H9 (cell line): Measurements from ENCODE around the gene SH3GL2. TPM values are rescaled to one million over a fixed set of nuclear protein-coding genes. Genes with fewer than 3 reads are reported as not detected.
"Not testable (repeated sequence)": the region's sequence is repeated elsewhere in the genome, so short reads cannot be mapped to it uniquely, and the experiment has no call there.

Experiments
- DNase-seq: peaks from one replicate; pipeline ENCODE4 v3.0.0-alpha.2; 2017
- H2AFZ ChIP-seq: one replicate; pipeline ENCODE4 v1.6.1; 2013; ENCODE audit warnings: mild to moderate bottlenecking, low read length, control low read depth, moderate library complexity
- H2AK5ac ChIP-seq: 2 replicates; pipeline ENCODE4 v1.6.1; 2013; ENCODE audit warnings: low read length, control low read depth, mixed read lengths; ENCODE audit not compliant: insufficient read length
- H2BK120ac ChIP-seq: one replicate; pipeline ENCODE4 v1.6.1; 2013; ENCODE audit warnings: low read depth, mild to moderate bottlenecking, low read length, control low read depth, inconsistent platforms; ENCODE audit not compliant: poor library complexity, severe bottlenecking
- H2BK12ac ChIP-seq: 2 replicates; pipeline ENCODE4 v1.6.1; 2013; ENCODE audit warnings: low read length, control low read depth, mixed read lengths, low read depth; ENCODE audit not compliant: insufficient read length
- H2BK15ac ChIP-seq: 2 replicates; pipeline ENCODE4 v1.6.1; 2013; ENCODE audit warnings: low read depth, low read length, control low read depth
- H2BK20ac ChIP-seq: one replicate; pipeline ENCODE4 v1.6.1; 2013; ENCODE audit warnings: low read depth, mild to moderate bottlenecking, low read length, control low read depth, inconsistent platforms; ENCODE audit not compliant: poor library complexity, severe bottlenecking
- H2BK5ac ChIP-seq: 2 replicates; pipeline ENCODE4 v1.6.1; 2013; ENCODE audit warnings: low read length, control low read depth, mixed read lengths; ENCODE audit not compliant: insufficient read length
- H3K14ac ChIP-seq: 2 replicates; pipeline ENCODE4 v1.6.1; 2013; ENCODE audit warnings: low read length, control low read depth; ENCODE audit not compliant: insufficient read depth
- H3K18ac ChIP-seq: 2 replicates; pipeline ENCODE4 v1.6.1; 2013; ENCODE audit warnings: low read depth, mild to moderate bottlenecking, mixed read lengths, low read length, control low read depth; ENCODE audit not compliant: insufficient read length
- H3K23ac ChIP-seq: 2 replicates; pipeline ENCODE4 v1.6.1; 2013; ENCODE audit warnings: low read length, control low read depth, mixed read lengths, low read depth; ENCODE audit not compliant: insufficient read length
- H3K23me2 ChIP-seq: 2 replicates; pipeline ENCODE4 v1.6.1; 2013; ENCODE audit warnings: low read depth, mild to moderate bottlenecking, mixed read lengths, low read length, control low read depth; ENCODE audit not compliant: insufficient read length, poor library complexity, severe bottlenecking
- H3K27ac ChIP-seq: 2 replicates; pipeline ENCODE4 v1.5.1; 2013; ENCODE audit warnings: low read length, control low read depth, mixed read lengths, low read depth; ENCODE audit not compliant: insufficient read length
- H3K27me3 ChIP-seq: 2 replicates; pipeline ENCODE4 v1.6.1; 2013; ENCODE audit warnings: low read length, control low read depth, inconsistent platforms; ENCODE audit not compliant: insufficient read depth
- H3K4ac ChIP-seq: 2 replicates; pipeline ENCODE4 v1.6.1; 2013; ENCODE audit warnings: low read depth, mild to moderate bottlenecking, control low read depth, inconsistent platforms, low read length, moderate library complexity
- H3K4me1 ChIP-seq: 2 replicates; pipeline ENCODE4 v1.6.1; 2013; ENCODE audit warnings: low read length, control low read depth, inconsistent platforms; ENCODE audit not compliant: insufficient read depth
- H3K4me2 ChIP-seq: 2 replicates; pipeline ENCODE4 v1.6.1; 2013; ENCODE audit warnings: low read length, control low read depth, mixed read lengths; ENCODE audit not compliant: insufficient read length, insufficient read depth
- H3K56ac ChIP-seq: 2 replicates; pipeline ENCODE4 v1.6.1; 2013; ENCODE audit warnings: low read depth, mild to moderate bottlenecking, mixed read lengths, low read length, control low read depth; ENCODE audit not compliant: insufficient read length
- H3K79me1 ChIP-seq: 2 replicates; pipeline ENCODE4 v1.6.1; 2013; ENCODE audit warnings: low read depth, mild to moderate bottlenecking, moderate library complexity, low read length, control low read depth, inconsistent platforms; ENCODE audit not compliant: insufficient read depth, poor library complexity, severe bottlenecking
- H3K79me2 ChIP-seq: 2 replicates; pipeline ENCODE4 v1.6.1; 2013; ENCODE audit warnings: low read length, control low read depth, inconsistent platforms; ENCODE audit not compliant: insufficient read depth
- H3K9ac ChIP-seq: 2 replicates; pipeline ENCODE4 v1.6.1; 2013; ENCODE audit warnings: low read length, control low read depth, mixed read lengths; ENCODE audit not compliant: insufficient read length; ENCODE audit errors: extremely low read depth
- H3K9me3 ChIP-seq: one replicate; pipeline ENCODE4 v1.6.1; 2013; ENCODE audit warnings: low read depth, low read length, inconsistent platforms; ENCODE audit not compliant: control insufficient read depth
- H3T11ph ChIP-seq: one replicate; pipeline ENCODE4 v1.6.1; 2013; ENCODE audit warnings: mild to moderate bottlenecking, low read length, control low read depth, inconsistent platforms
- H4K20me1 ChIP-seq: one replicate; pipeline ENCODE4 v1.6.1; 2013; ENCODE audit not compliant: control insufficient read depth, insufficient read length, insufficient read depth
- H4K5ac ChIP-seq: 2 replicates; pipeline ENCODE4 v1.6.1; 2013; ENCODE audit warnings: low read depth, mild to moderate bottlenecking, mixed read lengths, low read length, control low read depth; ENCODE audit not compliant: insufficient read length
- H4K8ac ChIP-seq: replicated peaks from 2 replicates; pipeline ENCODE4 v1.6.1; 2013; ENCODE audit warnings: low read length, control low read depth, mixed read lengths, low read depth; ENCODE audit not compliant: insufficient read length
- H4K91ac ChIP-seq: 2 replicates; pipeline ENCODE4 v1.6.1; 2013; ENCODE audit warnings: low read depth, mild to moderate bottlenecking, moderate library complexity, mixed read lengths, low read length, control low read depth; ENCODE audit not compliant: insufficient read length
- H3K27ac Mint-ChIP-seq, 3 experiments: 2 replicates in 2 of 3; 3 replicates in 1 of 3; pipeline ENCODE4 v1.8.0; 2020 to 2021; ENCODE audit warnings: mixed read lengths in 3 of 3, mild to moderate bottlenecking in 1 of 3, moderate library complexity in 1 of 3
- H3K27me3 Mint-ChIP-seq: 2 replicates; pipeline ENCODE4 v1.8.0; 2021; ENCODE audit warnings: low read depth, mild to moderate bottlenecking, moderate library complexity, mixed read lengths
- H3K36me3 Mint-ChIP-seq, 3 experiments: 2 replicates in 2 of 3; 3 replicates in 1 of 3; pipeline ENCODE4 v1.8.0; 2020 to 2021; ENCODE audit warnings: low read depth in 3 of 3, mixed read lengths in 3 of 3; ENCODE audit not compliant: insufficient read depth in 1 of 3
- H3K4me1 Mint-ChIP-seq, 2 experiments: 2 replicates each; pipeline ENCODE4 v1.8.0; 2020; ENCODE audit warnings: mixed read lengths in 2 of 2
- H3K4me3 Mint-ChIP-seq, 2 experiments: 2 replicates in 1 of 2; 3 replicates in 1 of 2; pipeline ENCODE4 v1.8.0; 2020 to 2021; ENCODE audit warnings: mild to moderate bottlenecking in 2 of 2, mixed read lengths in 2 of 2, moderate library complexity in 1 of 2
- H3K9me3 Mint-ChIP-seq, 2 experiments: 2 replicates in 1 of 2; 3 replicates in 1 of 2; pipeline ENCODE4 v1.8.0; 2020; ENCODE audit warnings: mild to moderate bottlenecking in 2 of 2, mixed read lengths in 2 of 2, moderate library complexity in 1 of 2
- CTCF ChIP-seq: fragments of 200-600 bp; sonication (generic); conservative IDR thresholded peaks from 3 replicates; pipeline ENCODE4 v1.8.0; 2021; ENCODE audit warnings: antibody characterized with exemption, mild to moderate bottlenecking
- WGBS: extraction: QIAGEN DNeasy Blood & Tissue Kit; methylation state at CpG from one replicate; pipeline ENCODE4 v1.1.7; 2013; ENCODE audit warnings: missing lambda C conversion rate, low lambda C conversion rate, mixed read lengths; ENCODE audit not compliant: insufficient read length; ENCODE audit errors: extremely low coverage; 5-methylcytosine and 5-hydroxymethylcytosine counted together
- total RNA-seq: library from RNA; stranded (reverse); gene quantifications from 2 replicates; pipeline ENCODE4 v1.2.1, GENCODE V29; 2021

The SH3GL2 gene
- total RNA-seq, 1 experiment from 2014 or later: 6.5 TPM

DNA sequence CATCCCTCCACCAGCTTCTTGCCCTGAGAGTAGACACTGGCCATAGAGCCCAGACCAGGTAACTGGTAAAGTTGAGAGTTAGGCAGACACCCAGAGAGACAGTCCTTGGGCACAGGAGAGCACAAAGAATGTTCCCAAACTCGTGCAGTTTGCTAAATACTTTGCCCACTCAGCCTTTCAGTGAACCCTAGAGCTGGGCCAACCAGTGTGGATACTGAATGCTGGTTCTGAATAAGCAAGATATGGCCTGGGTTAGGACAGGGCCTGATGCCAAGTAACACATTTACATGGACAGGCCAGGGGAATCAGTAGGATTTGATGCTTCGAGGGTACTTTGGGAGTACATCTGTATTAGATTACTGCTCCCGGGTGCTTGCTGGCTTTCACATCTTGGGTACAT lies 185.4 kb downstream of the SH3GL2 start:
- Mint-ChIP-seq H3K9me3 (no peaks in the 10 kb centered on the region), H3K4me3 (no peak overlapping the region), H3K27me3 (no peaks in the 10 kb centered on the region), H3K27ac (no peak overlapping the region), H3K4me1 (peaks cover 0 to 4% of the 10 kb centered on the region in 2 experiments; a peak in 2 of 4 replicates), H3K36me3 (no peaks in the 10 kb centered on the region)
- Histone ChIP-seq H3K14ac (no peak overlapping the region), H3K79me1 (no peaks in the 10 kb centered on the region), H4K5ac (no peak overlapping the region), H3K79me2 (no peaks in the 10 kb centered on the region), H2AFZ (no peak overlapping the region), H3K4ac (no peak overlapping the region), H3K9ac (no peak overlapping the region), H3K4me1 (no peaks in the 10 kb centered on the region; the same call in 1 of the 2 replicates), H3T11ph (no peak overlapping the region), H3K4me2 (no peak overlapping the region), H2BK15ac (no peak overlapping the region), H2AK5ac (no peak overlapping the region), H2BK20ac (no peak overlapping the region), H2BK12ac (no peak overlapping the region), H2BK120ac (no peak overlapping the region), H3K56ac (no peak overlapping the region), H3K9me3 (no peaks in the 10 kb centered on the region), H4K20me1 (no peaks in the 10 kb centered on the region), H3K23me2 (no peaks in the 10 kb centered on the region), H3K27me3 (no peaks in the 10 kb centered on the region), H2BK5ac (no peak overlapping the region), H3K27ac (no peak overlapping the region), H3K23ac (no peak overlapping the region), H4K8ac (no peak overlapping the region), H4K91ac (no peak overlapping the region), H3K18ac (no peak overlapping the region)
- DNase-seq: no peak
- WGBS: no CpG with 5 or more reads among the region's 3 CpGs
- TF ChIP-seq CTCF: no peak

- not testable (repeated sequence) for H4K91ac ChIP-seq, H4K8ac ChIP-seq, H3K4me1 Mint-ChIP-seq, H3K9ac ChIP-seq, H3K4me3 Mint-ChIP-seq, H2BK120ac ChIP-seq, H3K9me3 Mint-ChIP-seq, H3K23ac ChIP-seq, H3K56ac ChIP-seq, H3T11ph ChIP-seq, H4K20me1 ChIP-seq, H2BK20ac ChIP-seq, H3K27ac ChIP-seq, H2BK15ac ChIP-seq, H3K27me3 ChIP-seq, H3K4me2 ChIP-seq, DNase-seq, H3K9me3 ChIP-seq, H3K27ac Mint-ChIP-seq, H3K36me3 Mint-ChIP-seq, H2AFZ ChIP-seq, H2AK5ac ChIP-seq, H3K23me2 ChIP-seq, H2BK12ac ChIP-seq, H3K18ac ChIP-seq, H2BK5ac ChIP-seq, H3K4me1 ChIP-seq, H4K5ac ChIP-seq, H3K79me1 ChIP-seq, H3K14ac ChIP-seq, H3K27me3 Mint-ChIP-seq, H3K4ac ChIP-seq, H3K79me2 ChIP-seq
- WGBS: no CpG with 5 or more reads among the region's 4 CpGs
Observed at GRCh38 chr9:17765131-17765530, 186.3 kb downstream of the SH3GL2 start.
